Putamen (tissue), 1 donor: ENCODE results near the gene SLC49A3.
"Not testable (repeated sequence)": the region's sequence is repeated elsewhere in the genome, so short reads cannot be mapped to it uniquely, and the experiment has no call there.

Experiments
- DNase-seq: peaks from one replicate; pipeline ENCODE4 v3.0.0-alpha.2; 2016; ENCODE audit warnings: low spot score

Gene SLC49A3

GRCh38 chr4:680928-681645 is 7.9 kb downstream of the SLC49A3 start:
- no peak for DNase-seq

- DNase-seq = no peak
These were observed 8.4 kb downstream of the SLC49A3 start for GRCh38 chr4:680551-680927.

GRCh38 chr4:680091-680490 is 8.9 kb downstream of the SLC49A3 start:
- DNase-seq = no peak

GRCh38 chr4:679629-680028 is 9.3 kb downstream of the SLC49A3 start:
- no peak for DNase-seq

GRCh38 chr4:679104-679481 is 9.9 kb downstream of the SLC49A3 start:
- DNase-seq = no peak

- DNase-seq = no peak
These were observed 10.4 kb downstream of the SLC49A3 start for GRCh38 chr4:678331-679103.

GRCh38 chr4:677431-678293 is 11.3 kb downstream of the SLC49A3 start:
- DNase-seq = peak; percentile 40

GRCh38 chr4:676871-677235 is 12.1 kb downstream of the SLC49A3 start:
- DNase-seq = no peak

GRCh38 chr4:675980-676870 is 12.7 kb downstream of the SLC49A3 start:
- DNase-seq = no peak

- DNase-seq = no peak
These were observed 13.7 kb downstream of the SLC49A3 start for GRCh38 chr4:675036-675882.

- DNase-seq = peak; percentile 96
These were observed 14.5 kb downstream of the SLC49A3 start, which contains the start of the genes ATP5ME and MYL5 for GRCh38 chr4:674172-675035. Gene ATP5ME (minus strand): TSS chr4:674276. CDS start chr4:674247, 29 bp downstream. Gene MYL5 (plus strand): TSS chr4:674542. CDS start chr4:678027, 3,485 bp downstream.

GRCh38 chr4:673349-674091 is 15.4 kb downstream of the SLC49A3 start:
- DNase-seq = no peak

- no peak for DNase-seq
These were observed 17.2 kb downstream of the SLC49A3 start for GRCh38 chr4:671769-672168.

- DNase-seq = not testable (repeated sequence)
These were observed 19.0 kb downstream of the SLC49A3 start for GRCh38 chr4:669806-670559.

GRCh38 chr4:668219-668618 is 20.7 kb downstream of the SLC49A3 start:
- DNase-seq = not testable (repeated sequence)

- DNase-seq = no peak
These were observed 21.4 kb downstream of the SLC49A3 start for GRCh38 chr4:667545-667925.

GRCh38 chr4:666822-667544 is 22.0 kb downstream of the SLC49A3 start:
- no peak for DNase-seq
